Small intestine (tissue), 7 donors: ENCODE data around the gene TRDN. TPM values are rescaled to one million over a fixed set of nuclear protein-coding genes. Genes with fewer than 3 reads are reported as not detected.

Experiments
- DNase-seq, 2 donors: peaks; one replicate each; pipeline versions ENCODE4 v3.0.0 to v3.0.0-alpha.2; 2013
- FAIRE-seq: peaks from 2 replicates; lab custom pipeline; 2012; peaks lifted over from hg19 to GRCh38; lab: Jason Lieb, UNC
- H3K27ac ChIP-seq, 3 donors: one replicate each; pipeline ENCODE4 v1.5.1; 2013; ENCODE audit warnings: low read length in 2 of 3, mild to moderate bottlenecking in 2 of 3, control low read depth in 1 of 3, inconsistent platforms in 1 of 3, low read depth in 1 of 3, moderate library complexity in 1 of 3
- H3K27me3 ChIP-seq, 3 donors: one replicate each; pipeline ENCODE4 v1.6.1; 2013; ENCODE audit warnings: low read length in 3 of 3, inconsistent platforms in 1 of 3; ENCODE audit not compliant: control insufficient read depth in 3 of 3, insufficient read depth in 3 of 3
- H3K36me3 ChIP-seq, 3 donors: one replicate each; pipeline ENCODE4 v1.6.1; 2013; ENCODE audit warnings: low read length in 3 of 3, inconsistent platforms in 1 of 3, low read depth in 1 of 3, mild to moderate bottlenecking in 1 of 3, moderate library complexity in 1 of 3; ENCODE audit not compliant: control insufficient read depth in 3 of 3, insufficient read depth in 2 of 3
- H3K4me1 ChIP-seq, 3 donors: one replicate each; pipeline ENCODE4 v1.6.1; 2013; ENCODE audit warnings: low read length in 2 of 3, inconsistent platforms in 1 of 3, low read depth in 1 of 3, mild to moderate bottlenecking in 1 of 3, moderate library complexity in 1 of 3; ENCODE audit not compliant: control insufficient read depth in 3 of 3, insufficient read depth in 2 of 3
- H3K4me3 ChIP-seq, 3 donors: one replicate each; pipeline ENCODE4 v1.5.1; 2013; ENCODE audit warnings: low read length in 3 of 3, control low read depth in 1 of 3, inconsistent platforms in 1 of 3, low read depth in 1 of 3, mild to moderate bottlenecking in 1 of 3, moderate library complexity in 1 of 3
- H3K9me3 ChIP-seq, 2 donors: one replicate each; pipeline ENCODE4 v1.6.1; 2013; ENCODE audit warnings: low read depth in 1 of 2, low read length in 1 of 2; ENCODE audit not compliant: control insufficient read depth in 2 of 2, insufficient read depth in 1 of 2
- WGBS, 3 donors: extraction: QIAGEN DNeasy Blood & Tissue Kit; methylation state at CpG; one replicate each; pipeline ENCODE4 v1.1.7; 2013; 5-methylcytosine and 5-hydroxymethylcytosine counted together
- polyA plus RNA-seq, 4 donors: library from polyadenylated mRNA; stranded (reverse) in 3 of 4; unstranded in 1 of 4; fragments of 200-250 nt in 3 of 4; fragments of 120-200 nt in 1 of 4; gene quantifications; one replicate each; pipeline versions ENCODE4 v1.2.1 to v1.2.3, GENCODE V29; 2013
- donor health status: healthy with polysubstance abuse.
- donor health status: control.
- donor health status: control.
- donor health status: Bipolar disorder and iron deficiency.
- donor health status: healthy.

TRDN gene
- polyA plus RNA-seq, 4 donors, result 0.01 to 0.54 (median 0.38) TPM; not detected in 1

GRCh38 chr6:123547216-123547978 lies 89.4 kb downstream of the TRDN start:
- Histone ChIP-seq H3K27ac (no peak overlapping the region), H3K9me3 (no peaks in the 10 kb centered on the region), H3K4me3 (no peak overlapping the region), H3K4me1 (no peaks in the 10 kb centered on the region), H3K27me3 (no peaks in the 10 kb centered on the region), H3K36me3 (no peaks in the 10 kb centered on the region)
- no peak for DNase-seq
- FAIRE-seq, result no peak

GRCh38 chr6:123546537-123546936 lies 90.2 kb downstream of the TRDN start:
- Histone ChIP-seq H3K27me3 (no peaks in the 10 kb centered on the region), H3K4me3 (no peak overlapping the region), H3K9me3 (no peaks in the 10 kb centered on the region), H3K27ac (no peak overlapping the region), H3K36me3 (no peaks in the 10 kb centered on the region), H3K4me1 (no peaks in the 10 kb centered on the region)
- DNase-seq (no peak), FAIRE-seq (no peak)
- 54 to 74% (median 66%) methylated on average over 2 of the region's 2 CpGs for WGBS, 3 donors

GRCh38 chr6:123541462-123541861 lies 95.3 kb downstream of the TRDN start:
- no peak for DNase-seq
- Histone ChIP-seq H3K27me3 (no peaks in the 10 kb centered on the region), H3K4me1 (no peaks in the 10 kb centered on the region), H3K27ac (no peak overlapping the region), H3K9me3 (no peaks in the 10 kb centered on the region), H3K4me3 (no peak overlapping the region), H3K36me3 (no peaks in the 10 kb centered on the region)
- no peak for FAIRE-seq
- 84 to 88% (median 86%) methylated on average over 4 of the region's 4 CpGs for WGBS, 3 donors

GRCh38 chr6:123533862-123534648 lies 102.7 kb downstream of the TRDN start:
- H3K4me3 ChIP-seq, result no peak overlapping the region
- no peak for DNase-seq
- no peaks in the 10 kb centered on the region for H3K4me1 ChIP-seq
- WGBS, 3 donors, result 66 to 88% (median 69%) methylated on average over 2 of the region's 2 CpGs
- FAIRE-seq, result no peak
- no peaks in the 10 kb centered on the region for H3K36me3 ChIP-seq
- H3K27ac ChIP-seq, result no peak overlapping the region
- no peaks in the 10 kb centered on the region for H3K9me3 ChIP-seq
- H3K27me3 ChIP-seq, result no peaks in the 10 kb centered on the region

- DNase-seq (no peak), FAIRE-seq (no peak)
- 18 to 50% (median 30%) methylated on average over 1 of the region's 1 CpG for WGBS, 3 donors
- H3K4me3 ChIP-seq, result no peak overlapping the region
- H3K9me3 ChIP-seq, result no peaks in the 10 kb centered on the region
- no peaks in the 10 kb centered on the region for H3K36me3 ChIP-seq
- no peak overlapping the region for H3K27ac ChIP-seq
- no peaks in the 10 kb centered on the region for H3K27me3 ChIP-seq
- no peaks in the 10 kb centered on the region for H3K4me1 ChIP-seq
Observed at GRCh38 chr6:123529843-123530242, 106.9 kb downstream of the TRDN start.

GRCh38 chr6:123529058-123529457 lies 107.7 kb downstream of the TRDN start:
- FAIRE-seq, result no peak
- Histone ChIP-seq H3K27ac (no peak overlapping the region), H3K9me3 (no peaks in the 10 kb centered on the region), H3K4me3 (no peak overlapping the region), H3K4me1 (no peaks in the 10 kb centered on the region), H3K36me3 (no peaks in the 10 kb centered on the region), H3K27me3 (no peaks in the 10 kb centered on the region)
- no peak for DNase-seq
- WGBS, 3 donors, result 88 to 96% (median 89%) methylated on average over 4 of the region's 4 CpGs

- FAIRE-seq (peak; percentile 23), DNase-seq (no peak)
- Histone ChIP-seq H3K9me3 (no peaks in the 10 kb centered on the region), H3K4me3 (no peak overlapping the region), H3K4me1 (no peaks in the 10 kb centered on the region), H3K27me3 (no peaks in the 10 kb centered on the region), H3K36me3 (no peaks in the 10 kb centered on the region), H3K27ac (no peak overlapping the region)
- 65 to 83% (median 79%) methylated on average over 3 of the region's 3 CpGs for WGBS, 3 donors
Observed at GRCh38 chr6:123527406-123527805, 109.3 kb downstream of the TRDN start.

- FAIRE-seq, result no peak
Observed at GRCh38 chr6:123526128-123526527, 110.6 kb downstream of the TRDN start.

More at GRCh38 chr6:123526128-123526527, 110.6 kb downstream of the TRDN start:
- Histone ChIP-seq H3K4me3 (no peak overlapping the region), H3K27ac (no peak overlapping the region), H3K9me3 (no peaks in the 10 kb centered on the region), H3K4me1 (no peaks in the 10 kb centered on the region), H3K36me3 (no peaks in the 10 kb centered on the region), H3K27me3 (no peaks in the 10 kb centered on the region)
- no peak for DNase-seq
- WGBS, 3 donors, result 65 to 88% (median 78%) methylated on average over 2 of the region's 2 CpGs
